Heart right ventricle (tissue), 16 donors: ENCODE measurements around the gene NEK7. TPM values are rescaled to one million over a fixed set of nuclear protein-coding genes. Genes with fewer than 3 reads are reported as not detected.
A peak's percentile ranks its signal among the peaks of the same experiment; 100 is the strongest.

Experiments
- ATAC-seq, 8 donors: fragments of 200-7000 bp; cut with Tn5 transposase; one replicate each; pipeline ENCODE4 v1.9.1; 2020; ENCODE audit warnings: mild to moderate bottlenecking in 8 of 8, moderate library complexity in 8 of 8, moderate number of reproducible peaks in 1 of 8
- DNase-seq, 2 donors: peaks; one replicate each; pipeline ENCODE4 v3.0.0-alpha.2; 2020
- H3K27ac ChIP-seq, 10 donors: fragments of 200-600 bp; sonication (generic) in 2 of 10; one replicate each; pipeline versions ENCODE4 v1.5.0 to v1.8.0; 2020 to 2022; ENCODE audit warnings: mild to moderate bottlenecking in 3 of 10
- H3K27me3 ChIP-seq, 7 donors: fragments of 200-600 bp; one replicate each; pipeline ENCODE4 v1.8.0; 2021 to 2022; ENCODE audit warnings: mild to moderate bottlenecking in 2 of 7
- H3K36me3 ChIP-seq, 9 donors: fragments of 200-600 bp; sonication (generic) in 1 of 9; one replicate each; pipeline versions ENCODE4 v1.5.0 to v1.8.0; 2020 to 2022; ENCODE audit warnings: mild to moderate bottlenecking in 2 of 9
- H3K4me1 ChIP-seq, 9 donors: fragments of 200-600 bp; sonication (generic) in 1 of 9; one replicate each; pipeline versions ENCODE4 v1.5.0 to v1.8.0; 2020 to 2022; ENCODE audit warnings: mild to moderate bottlenecking in 4 of 9
- H3K4me3 ChIP-seq, 10 donors: fragments of 200-600 bp; sonication (generic) in 2 of 10; one replicate each; pipeline versions ENCODE4 v1.5.0 to v1.8.0; 2020 to 2022; ENCODE audit warnings: mild to moderate bottlenecking in 7 of 10, moderate library complexity in 2 of 10
- H3K9me3 ChIP-seq, 11 donors: fragments of 200-600 bp in 10 of 11; sonication (generic) in 2 of 11; one replicate each; pipeline versions ENCODE4 v1.5.0 to v1.8.0; 2013 to 2022; ENCODE audit warnings: mild to moderate bottlenecking in 2 of 11, control low read depth in 1 of 11, moderate library complexity in 1 of 11
- CTCF ChIP-seq, 9 donors: fragments of 200-600 bp; sonication (generic) in 2 of 9; IDR thresholded peaks; one replicate each; pipeline versions ENCODE4 v1.5.0 to v1.8.0; 2021 to 2022; ENCODE audit warnings: antibody characterized with exemption in 9 of 9, mild to moderate bottlenecking in 5 of 9, moderate library complexity in 1 of 9
- WGBS, 2 donors: extraction: QIAGEN DNeasy Blood & Tissue Kit; methylation state at CpG; one replicate each; pipeline ENCODE4 v1.1.7; 2013; ENCODE audit warnings: inconsistent platforms in 1 of 2; 5-methylcytosine and 5-hydroxymethylcytosine counted together
- intact Hi-C, 10 donors: fragments of 100-400 bp; cut with DNase I; formaldehyde crosslinking; loops; one replicate each; pipeline versions ENCODE4 v1.11.1 to v1.14.2; 2022
- polyA plus RNA-seq, 2 donors: library from polyadenylated mRNA; stranded (reverse); fragments of 200-250 nt; gene quantifications; one replicate each; pipeline ENCODE4 v1.2.3, GENCODE V29; 2013
- total RNA-seq, 10 donors: library from RNA; stranded (reverse); fragmentation: NEBNext Ultra II Directional in 3 of 10; extraction: Animal tissue kit (Norgen Biotek cat#: 25700) in 3 of 10; gene quantifications; one replicate each; pipeline versions ENCODE4 v1.2.1 to v1.2.4, GENCODE V29; 2021 to 2023
- donor health status: Arrhythmogenic right ventricular cardiomyopathy.
- donor health status: ischemic (EF 13 %, LVEDD 7.1; RV severe dilation, severe dysfunction).
- donor health status: healthy with polysubstance abuse.
- donor health status: DM: no; HTN: yes; CAD: no.
- donor health status: DM: no; HTN: no; CAD: no.
- donor health status: ischemic (EF 25% LVEDD 6.9; RV normal size, moderate dysfunction).
- donor health status: ischemic (EF 25% LVEDD 5.7; RV mildly dilated, moderate dysfunction).
- donor health status: healthy.
- donor health status: DM: yes; HTN: yes; CAD: no.
- donor health status: Ischemic cardiomyopathy.
- donor health status: ischemic (EF 35%, LVEDD 5.7; RV mildly dilated, moderate dysfunction).
- donor health status: nonischemic (EF 11% LVEDD 7.7; RV severe dilation, severe dysfunction).
- donor health status: DM: yes; HTN: yes; CAD: no.
- donor health status: PGD.
- donor health status: ischemic (EF 29% LVEDD 5.4; RV normal size, mild dysfunction).
- donor health status: nonischemic (EF 23%, LVEDD 6.1; RV moderate dilation, normal function).

Gene NEK7
- total and polyA plus RNA-seq, 12 donors = 57.3 to 279 (median 207) TPM

DNA sequence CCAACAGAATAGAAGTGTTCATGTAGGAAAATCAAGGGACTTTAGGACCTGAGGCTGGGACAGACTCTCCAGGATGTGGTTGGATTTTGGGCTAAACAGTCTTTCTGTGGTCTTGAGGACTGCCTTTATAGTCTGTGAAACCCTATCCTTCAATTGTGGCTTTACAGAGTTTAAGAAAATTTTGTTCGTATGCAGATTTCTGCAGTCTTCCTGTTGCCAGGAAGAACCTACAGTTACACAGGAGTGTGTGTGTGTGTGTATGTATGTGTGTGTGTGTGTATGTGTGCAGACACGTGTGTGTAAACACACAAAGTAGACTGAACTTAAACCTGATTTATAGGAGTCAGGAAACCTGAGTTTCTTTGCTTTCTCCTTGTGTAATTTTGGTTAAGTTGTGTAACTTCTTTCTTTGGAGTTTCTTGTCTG lies 22.8 kb downstream of the NEK7 start:
- no peak for DNase-seq
- Histone ChIP-seq H3K9me3 (no peaks in the 10 kb centered on the region), H3K36me3 (no peaks in the 10 kb centered on the region), H3K27me3 (no peaks in the 10 kb centered on the region), H3K27ac (peak overlapping the region in 1 of 10 donors; percentile 42), H3K4me1 (peaks cover under 1 to 95% (median 75%) of the 10 kb centered on the region in 9 donors), H3K4me3 (no peak overlapping the region)
- intact Hi-C loops = no loop called here
- ATAC-seq = peak in 1 of 8 donors; percentile 31
- 33 to 37% methylated on average over 2 of the region's 2 CpGs for WGBS, 2 donors
- no peak for TF ChIP-seq CTCF (IDR thresholded peaks at IDR 0.05)

GRCh38 chr1:198183605-198184004 lies 26.8 kb downstream of the NEK7 start:
- peak in 1 of 8 donors; percentile 36 for ATAC-seq
- Histone ChIP-seq H3K36me3 (no peaks in the 10 kb centered on the region), H3K4me3 (no peak overlapping the region), H3K27me3 (no peaks in the 10 kb centered on the region), H3K9me3 (no peaks in the 10 kb centered on the region), H3K27ac (no peak overlapping the region), H3K4me1 (peaks cover 0 to 92% (median 71%) of the 10 kb centered on the region in 9 donors)
- TF ChIP-seq CTCF (IDR thresholded peaks at IDR 0.05) = no peak
- 54 to 60% methylated on average over 3 of the region's 3 CpGs for WGBS, 2 donors
- DNase-seq = no peak
- intact Hi-C loops = no loop called here

DNA sequence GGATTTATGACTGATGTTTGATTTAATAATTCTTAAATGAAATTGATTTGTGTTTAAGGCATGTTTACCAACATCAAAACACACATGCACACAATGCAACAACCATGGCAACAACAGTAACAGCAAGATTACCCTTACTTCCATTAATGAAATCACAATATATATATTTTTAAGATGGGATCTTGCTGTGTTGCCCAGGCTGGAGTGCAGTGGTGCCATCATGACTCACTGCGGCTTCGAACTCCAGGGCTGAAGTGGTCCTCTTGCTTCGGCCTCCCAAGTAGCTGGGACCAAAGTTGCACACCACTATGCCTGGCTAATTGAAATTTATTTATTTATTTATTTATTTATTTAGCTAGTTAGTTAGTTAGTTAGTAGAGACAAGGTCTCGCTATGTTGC lies 27.7 kb downstream of the NEK7 start:
- peaks cover 0 to 92% (median 71%) of the 10 kb centered on the region in 9 donors for H3K4me1 ChIP-seq
- WGBS, 2 donors = 94 to 97% methylated on average over 4 of the region's 4 CpGs

DNA sequence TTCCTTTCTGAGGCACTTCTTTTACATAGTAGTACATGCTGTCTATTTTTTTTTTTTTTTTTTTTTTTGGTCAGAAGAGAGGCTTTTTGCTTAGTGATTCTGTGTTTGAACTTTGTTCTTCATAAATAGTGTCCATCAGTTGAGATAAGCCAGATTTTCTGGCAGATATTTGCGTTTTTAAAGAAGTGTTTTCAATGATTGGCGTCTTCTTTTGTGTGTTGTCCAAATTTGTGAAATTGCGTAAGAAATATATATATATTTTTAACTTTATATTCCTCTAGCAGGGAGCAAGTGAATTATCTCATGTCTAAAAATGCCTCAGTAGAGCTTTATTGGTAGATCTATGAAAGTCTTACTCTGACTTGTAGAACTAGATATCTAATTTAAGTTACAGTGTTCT lies 28.3 kb downstream of the NEK7 start:
- ATAC-seq = no peak
- Histone ChIP-seq H3K4me1 (peaks cover 0 to 91% (median 71%) of the 10 kb centered on the region in 9 donors), H3K27me3 (no peaks in the 10 kb centered on the region), H3K36me3 (no peaks in the 10 kb centered on the region), H3K27ac (no peak overlapping the region), H3K9me3 (no peaks in the 10 kb centered on the region), H3K4me3 (no peak overlapping the region)
- 59 to 78% methylated on average over 3 of the region's 3 CpGs for WGBS, 2 donors
- intact Hi-C loops = no loop called here
- TF ChIP-seq CTCF (IDR thresholded peaks at IDR 0.05) = no peak
- DNase-seq = no peak

More for the DNA sequence above, 27.7 kb downstream of the NEK7 start:
- Histone ChIP-seq H3K27me3 (no peaks in the 10 kb centered on the region), H3K4me3 (no peak overlapping the region), H3K36me3 (no peaks in the 10 kb centered on the region), H3K27ac (no peak overlapping the region), H3K9me3 (no peaks in the 10 kb centered on the region)
- ATAC-seq = no peak
- intact Hi-C loops = no loop called here
- TF ChIP-seq CTCF (IDR thresholded peaks at IDR 0.05) = no peak
- no peak for DNase-seq
